Measurements from ENCODE around the gene INPP4B.

The INPP4B gene

GRCh38 chr4:142351958-142352357 is 494.1 kb downstream of the INPP4B start:
- no peak overlapping the region for H3K4me3 ChIP-seq (ENCODE audit: low read depth in 1 of 2, low read length in 2 of 2)
- no peaks in the 10 kb centered on the region for H3K9me3 ChIP-seq (ENCODE audit: low read length)
- peaks cover 15% of the 10 kb centered on the region for H3K4me1 ChIP-seq (ENCODE audit: insufficient read depth, low read length)
- no peak overlapping the region for H3K9ac ChIP-seq (ENCODE audit: low read length)
- H3K36me3 ChIP-seq (ENCODE audit: insufficient read depth, low read length), result no peaks in the 10 kb centered on the region
- no peaks in the 10 kb centered on the region for H3K27me3 ChIP-seq (ENCODE audit: control insufficient read depth in 1 of 2, insufficient read depth in 2 of 2, low read length in 2 of 2)
- H3K27ac ChIP-seq (ENCODE audit: low read depth, low read length), result no peak overlapping the region

GRCh38 chr4:142350871-142351270 is 495.2 kb downstream of the INPP4B start:
- H3K9ac ChIP-seq (ENCODE audit: low read length), result no peak overlapping the region
- no peak overlapping the region for H3K27ac ChIP-seq (ENCODE audit: low read depth, low read length)

GRCh38 chr4:142348613-142349021 is 497.5 kb downstream of the INPP4B start:
- Histone ChIP-seq H3K9me3 (ENCODE audit: low read length) (no peaks in the 10 kb centered on the region), H3K36me3 (ENCODE audit: insufficient read depth, low read length) (no peaks in the 10 kb centered on the region), H3K9ac (ENCODE audit: low read length) (no peak overlapping the region), H3K27ac (ENCODE audit: low read depth, low read length) (no peak overlapping the region), H3K4me3 (ENCODE audit: low read depth in 1 of 2, low read length in 2 of 2) (no peak overlapping the region), H3K27me3 (ENCODE audit: control insufficient read depth in 1 of 2, insufficient read depth in 2 of 2, low read length in 2 of 2) (no peaks in the 10 kb centered on the region), H3K4me1 (ENCODE audit: insufficient read depth, low read length) (peaks cover 10% of the 10 kb centered on the region)

More at GRCh38 chr4:142350871-142351270, 495.2 kb downstream of the INPP4B start:
- Histone ChIP-seq H3K36me3 (ENCODE audit: insufficient read depth, low read length) (no peaks in the 10 kb centered on the region), H3K9me3 (ENCODE audit: low read length) (no peaks in the 10 kb centered on the region), H3K4me1 (ENCODE audit: insufficient read depth, low read length) (peaks cover 15% of the 10 kb centered on the region), H3K27me3 (ENCODE audit: control insufficient read depth in 1 of 2, insufficient read depth in 2 of 2, low read length in 2 of 2) (no peaks in the 10 kb centered on the region), H3K4me3 (ENCODE audit: low read depth in 1 of 2, low read length in 2 of 2) (no peak overlapping the region)

GRCh38 chr4:142347241-142347640 is 498.9 kb downstream of the INPP4B start:
- Histone ChIP-seq H3K36me3 (ENCODE audit: insufficient read depth, low read length) (no peaks in the 10 kb centered on the region), H3K4me1 (ENCODE audit: insufficient read depth, low read length) (no peaks in the 10 kb centered on the region)

DNA sequence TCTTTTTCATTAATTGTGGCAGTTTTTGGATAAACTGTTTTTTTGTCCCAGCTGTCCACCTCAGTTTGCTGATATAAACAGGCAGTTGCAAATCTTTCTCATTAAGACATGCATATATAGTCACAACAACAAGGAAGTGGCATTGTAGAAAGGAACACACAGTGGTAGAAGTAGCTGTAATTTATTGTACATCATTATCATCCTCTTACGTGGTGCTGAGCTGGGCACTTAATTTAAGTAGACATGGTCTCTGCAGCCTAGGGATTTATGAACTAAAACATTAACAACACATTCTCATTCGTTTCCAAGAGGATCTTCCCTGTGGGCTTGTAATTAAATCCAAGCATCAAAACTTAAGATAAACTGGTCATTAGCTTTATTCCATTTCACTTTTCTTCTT is 500.2 kb downstream of the INPP4B start:
- H3K36me3 ChIP-seq (ENCODE audit: insufficient read depth, low read length), result no peaks in the 10 kb centered on the region
- no peak overlapping the region for H3K9ac ChIP-seq (ENCODE audit: low read length)
- no peak overlapping the region for H3K27ac ChIP-seq (ENCODE audit: low read depth, low read length)
- H3K27me3 ChIP-seq (ENCODE audit: control insufficient read depth in 1 of 2, insufficient read depth in 2 of 2, low read length in 2 of 2), result no peaks in the 10 kb centered on the region
- H3K4me3 ChIP-seq (ENCODE audit: low read depth in 1 of 2, low read length in 2 of 2), result no peak overlapping the region
- H3K9me3 ChIP-seq (ENCODE audit: low read length), result no peaks in the 10 kb centered on the region
- no peaks in the 10 kb centered on the region for H3K4me1 ChIP-seq (ENCODE audit: insufficient read depth, low read length)

More at GRCh38 chr4:142347241-142347640, 498.9 kb downstream of the INPP4B start:
- H3K9ac ChIP-seq (ENCODE audit: low read length), result no peak overlapping the region
- no peaks in the 10 kb centered on the region for H3K9me3 ChIP-seq (ENCODE audit: low read length)
- H3K27me3 ChIP-seq (ENCODE audit: control insufficient read depth in 1 of 2, insufficient read depth in 2 of 2, low read length in 2 of 2), result no peaks in the 10 kb centered on the region
- H3K27ac ChIP-seq (ENCODE audit: low read depth, low read length), result no peak overlapping the region
- H3K4me3 ChIP-seq (ENCODE audit: low read depth in 1 of 2, low read length in 2 of 2), result no peak overlapping the region

DNA sequence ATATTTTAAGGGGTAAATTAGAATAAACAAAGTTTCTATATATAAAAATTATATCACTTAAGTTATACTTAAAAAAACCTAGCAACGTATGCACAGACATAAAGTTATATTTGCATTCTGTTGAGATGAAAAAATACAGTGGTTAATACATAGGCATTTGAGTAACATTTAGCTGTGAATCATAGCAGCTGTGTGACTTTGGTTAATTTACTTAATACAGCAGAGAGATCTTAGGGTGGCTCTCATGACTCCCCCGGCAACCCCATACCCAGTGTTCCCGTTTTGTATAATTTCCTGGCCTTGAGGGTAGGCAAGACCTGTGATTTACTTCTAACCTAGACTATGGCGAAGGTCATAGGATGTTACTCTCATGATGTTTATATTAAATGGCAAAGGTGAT is 504.8 kb downstream of the INPP4B start:
- H3K27ac ChIP-seq (ENCODE audit: low read depth, low read length), result no peak overlapping the region
- H3K4me3 ChIP-seq (ENCODE audit: low read depth in 1 of 2, low read length in 2 of 2), result no peak overlapping the region
- H3K36me3 ChIP-seq (ENCODE audit: insufficient read depth, low read length), result no peaks in the 10 kb centered on the region
- no peaks in the 10 kb centered on the region for H3K4me1 ChIP-seq (ENCODE audit: insufficient read depth, low read length)
- no peaks in the 10 kb centered on the region for H3K27me3 ChIP-seq (ENCODE audit: control insufficient read depth in 1 of 2, insufficient read depth in 2 of 2, low read length in 2 of 2)
- H3K9me3 ChIP-seq (ENCODE audit: low read length), result no peaks in the 10 kb centered on the region
- H3K9ac ChIP-seq (ENCODE audit: low read length), result no peak overlapping the region

DNA sequence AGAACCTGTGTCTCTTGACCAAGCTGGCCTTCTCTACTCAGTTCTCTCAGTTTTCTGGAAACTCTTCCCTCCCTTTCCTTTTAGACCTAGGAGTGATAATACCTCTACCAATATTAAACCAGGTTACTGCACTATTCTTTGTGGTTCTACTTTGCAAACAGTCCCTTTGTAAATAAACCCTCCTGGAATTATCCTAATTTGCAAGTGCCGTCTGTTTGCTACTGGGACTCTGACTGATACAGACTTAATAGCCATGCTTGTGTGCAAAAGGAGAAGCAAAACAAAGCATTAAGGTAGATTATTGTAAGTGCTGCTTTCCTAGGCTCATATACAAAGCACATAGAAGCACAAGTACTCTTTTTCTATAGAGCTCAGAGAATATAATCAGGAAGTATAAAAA is 507.0 kb downstream of the INPP4B start:
- H3K27ac ChIP-seq (ENCODE audit: low read depth, low read length), result no peak overlapping the region
- H3K4me3 ChIP-seq (ENCODE audit: low read depth in 1 of 2, low read length in 2 of 2), result no peak overlapping the region
- no peak overlapping the region for H3K9ac ChIP-seq (ENCODE audit: low read length)
- no peaks in the 10 kb centered on the region for H3K9me3 ChIP-seq (ENCODE audit: low read length)
- no peaks in the 10 kb centered on the region for H3K4me1 ChIP-seq (ENCODE audit: insufficient read depth, low read length)
- no peaks in the 10 kb centered on the region for H3K36me3 ChIP-seq (ENCODE audit: insufficient read depth, low read length)
- no peaks in the 10 kb centered on the region for H3K27me3 ChIP-seq (ENCODE audit: control insufficient read depth in 1 of 2, insufficient read depth in 2 of 2, low read length in 2 of 2)

GRCh38 chr4:142336251-142336934 is 509.7 kb downstream of the INPP4B start:
- Histone ChIP-seq H3K36me3 (ENCODE audit: insufficient read depth, low read length) (no peaks in the 10 kb centered on the region), H3K9me3 (ENCODE audit: low read length) (no peaks in the 10 kb centered on the region), H3K4me3 (ENCODE audit: low read depth in 1 of 2, low read length in 2 of 2) (no peak overlapping the region), H3K27me3 (ENCODE audit: control insufficient read depth in 1 of 2, insufficient read depth in 2 of 2, low read length in 2 of 2) (no peaks in the 10 kb centered on the region), H3K27ac (ENCODE audit: low read depth, low read length) (no peak overlapping the region), H3K4me1 (ENCODE audit: insufficient read depth, low read length) (no peaks in the 10 kb centered on the region), H3K9ac (ENCODE audit: low read length) (no peak overlapping the region)

DNA sequence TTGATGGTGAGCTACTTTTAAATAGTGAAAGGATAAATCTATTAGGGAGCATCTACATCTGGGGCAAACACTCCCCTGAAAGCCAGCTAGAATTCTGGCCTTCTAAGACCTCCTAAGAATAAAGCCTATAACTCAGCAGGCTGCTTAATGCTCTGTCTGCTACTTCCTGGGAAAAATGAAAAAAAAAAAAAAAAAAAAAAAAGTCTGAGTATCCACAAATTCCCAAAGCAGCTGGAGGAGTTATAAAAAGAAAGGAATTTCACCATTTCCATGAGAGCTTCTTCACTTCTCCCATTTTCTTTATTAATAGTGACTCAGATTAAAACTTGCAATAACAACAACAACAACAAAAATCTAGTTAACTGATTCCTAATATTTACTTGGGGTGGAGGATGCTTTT is 511.2 kb downstream of the INPP4B start:
- no peaks in the 10 kb centered on the region for H3K36me3 ChIP-seq (ENCODE audit: insufficient read depth, low read length)
- no peaks in the 10 kb centered on the region for H3K27me3 ChIP-seq (ENCODE audit: control insufficient read depth in 1 of 2, insufficient read depth in 2 of 2, low read length in 2 of 2)
- H3K4me1 ChIP-seq (ENCODE audit: insufficient read depth, low read length), result peaks cover 4% of the 10 kb centered on the region
- H3K9ac ChIP-seq (ENCODE audit: low read length), result no peak overlapping the region
- H3K9me3 ChIP-seq (ENCODE audit: low read length), result no peaks in the 10 kb centered on the region
- no peak overlapping the region for H3K27ac ChIP-seq (ENCODE audit: low read depth, low read length)
- no peak overlapping the region for H3K4me3 ChIP-seq (ENCODE audit: low read depth in 1 of 2, low read length in 2 of 2)

- no peak overlapping the region for H3K4me3 ChIP-seq (ENCODE audit: low read depth in 1 of 2, low read length in 2 of 2)
- H3K9ac ChIP-seq (ENCODE audit: low read length), result no peak overlapping the region
- no peak overlapping the region for H3K27ac ChIP-seq (ENCODE audit: low read depth, low read length)
- H3K9me3 ChIP-seq (ENCODE audit: low read length), result no peaks in the 10 kb centered on the region
- no peaks in the 10 kb centered on the region for H3K36me3 ChIP-seq (ENCODE audit: insufficient read depth, low read length)
- H3K27me3 ChIP-seq (ENCODE audit: control insufficient read depth in 1 of 2, insufficient read depth in 2 of 2, low read length in 2 of 2), result no peaks in the 10 kb centered on the region
- H3K4me1 ChIP-seq (ENCODE audit: insufficient read depth, low read length), result peaks cover 4% of the 10 kb centered on the region
Observed at GRCh38 chr4:142331646-142332045, 514.5 kb downstream of the INPP4B start.

DNA sequence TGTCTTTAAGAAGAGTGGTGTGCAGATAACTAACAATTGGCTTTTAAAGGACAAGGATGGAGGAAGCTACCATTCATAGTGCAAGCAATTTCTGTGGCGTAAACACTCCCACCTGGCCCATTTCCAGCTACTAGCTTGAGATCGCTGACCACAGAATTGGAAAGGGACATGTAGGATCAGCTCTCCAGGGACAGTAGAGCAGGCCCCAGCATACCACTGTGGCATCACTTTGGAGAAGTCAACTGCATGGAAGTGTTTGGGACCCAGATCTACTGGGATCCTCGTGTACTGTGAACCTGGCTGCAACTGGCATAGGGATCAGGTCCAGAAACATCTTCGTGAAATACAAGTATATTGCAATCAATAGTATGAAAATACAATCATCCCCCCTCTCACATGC is 515.0 kb downstream of the INPP4B start:
- Histone ChIP-seq H3K4me1 (ENCODE audit: insufficient read depth, low read length) (peaks cover 4% of the 10 kb centered on the region), H3K4me3 (ENCODE audit: low read depth in 1 of 2, low read length in 2 of 2) (no peak overlapping the region), H3K27me3 (ENCODE audit: control insufficient read depth in 1 of 2, insufficient read depth in 2 of 2, low read length in 2 of 2) (no peaks in the 10 kb centered on the region), H3K9ac (ENCODE audit: low read length) (no peak overlapping the region), H3K9me3 (ENCODE audit: low read length) (no peaks in the 10 kb centered on the region), H3K27ac (ENCODE audit: low read depth, low read length) (no peak overlapping the region), H3K36me3 (ENCODE audit: insufficient read depth, low read length) (no peaks in the 10 kb centered on the region)

DNA sequence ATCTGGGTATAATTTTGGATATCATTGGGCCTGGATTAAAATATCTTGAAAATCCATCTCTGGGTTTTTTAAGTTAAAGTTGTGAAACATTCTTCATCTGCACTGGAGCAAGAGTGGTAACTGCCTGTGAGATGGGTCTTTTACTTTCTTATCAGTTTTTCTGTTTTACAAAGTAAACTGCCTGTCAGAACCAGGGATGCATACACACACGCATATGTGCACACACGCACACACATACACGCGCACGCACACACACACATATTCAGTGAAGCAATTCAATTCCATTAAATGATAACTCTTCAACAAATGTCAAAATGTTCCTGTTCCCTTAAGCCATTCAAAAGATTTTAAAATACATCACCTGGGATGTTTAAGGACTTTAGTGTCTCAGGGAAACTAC is 515.8 kb downstream of the INPP4B start:
- H3K4me1 ChIP-seq (ENCODE audit: insufficient read depth, low read length), result peaks cover 4% of the 10 kb centered on the region
- H3K9me3 ChIP-seq (ENCODE audit: low read length), result no peaks in the 10 kb centered on the region
- no peaks in the 10 kb centered on the region for H3K27me3 ChIP-seq (ENCODE audit: control insufficient read depth in 1 of 2, insufficient read depth in 2 of 2, low read length in 2 of 2)
- no peak overlapping the region for H3K27ac ChIP-seq (ENCODE audit: low read depth, low read length)
- no peaks in the 10 kb centered on the region for H3K36me3 ChIP-seq (ENCODE audit: insufficient read depth, low read length)
- H3K9ac ChIP-seq (ENCODE audit: low read length), result no peak overlapping the region
- H3K4me3 ChIP-seq (ENCODE audit: low read depth in 1 of 2, low read length in 2 of 2), result no peak overlapping the region
